H1 (cell line): Measurements from ENCODE around the gene ABHD6. TPM values are rescaled to one million over a fixed set of nuclear protein-coding genes. Genes with fewer than 3 reads are reported as not detected.

Experiments used
- TCF12 ChIP-seq: IDR thresholded peaks from 2 replicates; pipeline ENCODE4 v1.6.1; 2011; ENCODE audit warnings: low read depth, mild to moderate bottlenecking, low read length
- polyA plus RNA-seq, 7 experiments: library from polyadenylated mRNA; depleted of rRNA in 3 of 7; stranded (reverse) in 5 of 7; unstranded in 2 of 7; fragments of >200 nt in 5 of 7; fragments of 200-250 nt in 2 of 7; gene quantifications; 1 replicate in 5 of 7; 2 replicates in 1 of 7; 4 replicates in 1 of 7; pipeline versions ENCODE4 v1.2.1 to v1.2.3, GENCODE V29; 2011 to 2013; ENCODE audit warnings: missing spikeins in 2 of 7, mixed read lengths in 2 of 7
- total RNA-seq: library from RNA; stranded (reverse); fragmentation: NEBNext Ultra II Directional; extraction: Animal tissue kit (Norgen Biotek cat#: 25700); gene quantifications from 2 replicates; pipeline ENCODE4 v1.2.1, GENCODE V29; 2021
- TF ChIP-seq, protein P1 (sequence below): fragments of 300-600 bp; sonication (generic); IDR thresholded peaks from 2 replicates; pipeline ENCODE4 v1.7.1; 2012; ENCODE audit warnings: low read length, moderate library complexity, mild to moderate bottlenecking, inconsistent platforms; ENCODE audit not compliant: insufficient replicate concordance

The ABHD6 gene
- total and polyA plus RNA-seq, 2 of the 8 experiments (the other 6 are each of a cell fraction or from before 2014, with no cell fraction given): 5.9 to 6.6 TPM

DNA sequence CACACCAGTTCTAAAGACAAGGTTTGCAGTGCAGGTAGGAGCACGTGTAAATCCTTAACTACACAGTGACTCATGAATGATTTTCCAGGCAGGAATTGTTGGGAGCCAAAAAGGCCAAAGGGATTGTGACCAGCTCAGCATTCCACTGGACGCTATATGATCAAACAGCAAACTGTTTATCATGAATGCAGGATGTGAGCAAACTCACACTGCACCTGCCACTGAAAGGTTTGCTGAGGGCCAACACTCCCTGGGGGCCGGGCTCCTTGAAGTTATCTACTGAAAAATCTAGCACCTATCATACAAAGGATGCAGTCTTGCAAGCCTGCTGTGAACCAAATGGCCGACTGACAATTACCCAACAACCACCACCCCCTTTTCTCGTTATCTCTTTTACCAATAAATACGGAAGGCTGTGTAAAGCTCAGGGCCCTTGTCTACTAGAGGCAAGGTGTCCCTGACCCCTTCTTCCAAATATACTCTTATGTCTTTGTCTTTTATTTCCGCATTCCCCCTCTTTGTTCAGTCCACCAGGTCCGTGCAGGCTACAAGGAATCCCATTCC lies 15.3 kb upstream of the ABHD6 start (continued):
- TF ChIP-seq, protein P1, sequence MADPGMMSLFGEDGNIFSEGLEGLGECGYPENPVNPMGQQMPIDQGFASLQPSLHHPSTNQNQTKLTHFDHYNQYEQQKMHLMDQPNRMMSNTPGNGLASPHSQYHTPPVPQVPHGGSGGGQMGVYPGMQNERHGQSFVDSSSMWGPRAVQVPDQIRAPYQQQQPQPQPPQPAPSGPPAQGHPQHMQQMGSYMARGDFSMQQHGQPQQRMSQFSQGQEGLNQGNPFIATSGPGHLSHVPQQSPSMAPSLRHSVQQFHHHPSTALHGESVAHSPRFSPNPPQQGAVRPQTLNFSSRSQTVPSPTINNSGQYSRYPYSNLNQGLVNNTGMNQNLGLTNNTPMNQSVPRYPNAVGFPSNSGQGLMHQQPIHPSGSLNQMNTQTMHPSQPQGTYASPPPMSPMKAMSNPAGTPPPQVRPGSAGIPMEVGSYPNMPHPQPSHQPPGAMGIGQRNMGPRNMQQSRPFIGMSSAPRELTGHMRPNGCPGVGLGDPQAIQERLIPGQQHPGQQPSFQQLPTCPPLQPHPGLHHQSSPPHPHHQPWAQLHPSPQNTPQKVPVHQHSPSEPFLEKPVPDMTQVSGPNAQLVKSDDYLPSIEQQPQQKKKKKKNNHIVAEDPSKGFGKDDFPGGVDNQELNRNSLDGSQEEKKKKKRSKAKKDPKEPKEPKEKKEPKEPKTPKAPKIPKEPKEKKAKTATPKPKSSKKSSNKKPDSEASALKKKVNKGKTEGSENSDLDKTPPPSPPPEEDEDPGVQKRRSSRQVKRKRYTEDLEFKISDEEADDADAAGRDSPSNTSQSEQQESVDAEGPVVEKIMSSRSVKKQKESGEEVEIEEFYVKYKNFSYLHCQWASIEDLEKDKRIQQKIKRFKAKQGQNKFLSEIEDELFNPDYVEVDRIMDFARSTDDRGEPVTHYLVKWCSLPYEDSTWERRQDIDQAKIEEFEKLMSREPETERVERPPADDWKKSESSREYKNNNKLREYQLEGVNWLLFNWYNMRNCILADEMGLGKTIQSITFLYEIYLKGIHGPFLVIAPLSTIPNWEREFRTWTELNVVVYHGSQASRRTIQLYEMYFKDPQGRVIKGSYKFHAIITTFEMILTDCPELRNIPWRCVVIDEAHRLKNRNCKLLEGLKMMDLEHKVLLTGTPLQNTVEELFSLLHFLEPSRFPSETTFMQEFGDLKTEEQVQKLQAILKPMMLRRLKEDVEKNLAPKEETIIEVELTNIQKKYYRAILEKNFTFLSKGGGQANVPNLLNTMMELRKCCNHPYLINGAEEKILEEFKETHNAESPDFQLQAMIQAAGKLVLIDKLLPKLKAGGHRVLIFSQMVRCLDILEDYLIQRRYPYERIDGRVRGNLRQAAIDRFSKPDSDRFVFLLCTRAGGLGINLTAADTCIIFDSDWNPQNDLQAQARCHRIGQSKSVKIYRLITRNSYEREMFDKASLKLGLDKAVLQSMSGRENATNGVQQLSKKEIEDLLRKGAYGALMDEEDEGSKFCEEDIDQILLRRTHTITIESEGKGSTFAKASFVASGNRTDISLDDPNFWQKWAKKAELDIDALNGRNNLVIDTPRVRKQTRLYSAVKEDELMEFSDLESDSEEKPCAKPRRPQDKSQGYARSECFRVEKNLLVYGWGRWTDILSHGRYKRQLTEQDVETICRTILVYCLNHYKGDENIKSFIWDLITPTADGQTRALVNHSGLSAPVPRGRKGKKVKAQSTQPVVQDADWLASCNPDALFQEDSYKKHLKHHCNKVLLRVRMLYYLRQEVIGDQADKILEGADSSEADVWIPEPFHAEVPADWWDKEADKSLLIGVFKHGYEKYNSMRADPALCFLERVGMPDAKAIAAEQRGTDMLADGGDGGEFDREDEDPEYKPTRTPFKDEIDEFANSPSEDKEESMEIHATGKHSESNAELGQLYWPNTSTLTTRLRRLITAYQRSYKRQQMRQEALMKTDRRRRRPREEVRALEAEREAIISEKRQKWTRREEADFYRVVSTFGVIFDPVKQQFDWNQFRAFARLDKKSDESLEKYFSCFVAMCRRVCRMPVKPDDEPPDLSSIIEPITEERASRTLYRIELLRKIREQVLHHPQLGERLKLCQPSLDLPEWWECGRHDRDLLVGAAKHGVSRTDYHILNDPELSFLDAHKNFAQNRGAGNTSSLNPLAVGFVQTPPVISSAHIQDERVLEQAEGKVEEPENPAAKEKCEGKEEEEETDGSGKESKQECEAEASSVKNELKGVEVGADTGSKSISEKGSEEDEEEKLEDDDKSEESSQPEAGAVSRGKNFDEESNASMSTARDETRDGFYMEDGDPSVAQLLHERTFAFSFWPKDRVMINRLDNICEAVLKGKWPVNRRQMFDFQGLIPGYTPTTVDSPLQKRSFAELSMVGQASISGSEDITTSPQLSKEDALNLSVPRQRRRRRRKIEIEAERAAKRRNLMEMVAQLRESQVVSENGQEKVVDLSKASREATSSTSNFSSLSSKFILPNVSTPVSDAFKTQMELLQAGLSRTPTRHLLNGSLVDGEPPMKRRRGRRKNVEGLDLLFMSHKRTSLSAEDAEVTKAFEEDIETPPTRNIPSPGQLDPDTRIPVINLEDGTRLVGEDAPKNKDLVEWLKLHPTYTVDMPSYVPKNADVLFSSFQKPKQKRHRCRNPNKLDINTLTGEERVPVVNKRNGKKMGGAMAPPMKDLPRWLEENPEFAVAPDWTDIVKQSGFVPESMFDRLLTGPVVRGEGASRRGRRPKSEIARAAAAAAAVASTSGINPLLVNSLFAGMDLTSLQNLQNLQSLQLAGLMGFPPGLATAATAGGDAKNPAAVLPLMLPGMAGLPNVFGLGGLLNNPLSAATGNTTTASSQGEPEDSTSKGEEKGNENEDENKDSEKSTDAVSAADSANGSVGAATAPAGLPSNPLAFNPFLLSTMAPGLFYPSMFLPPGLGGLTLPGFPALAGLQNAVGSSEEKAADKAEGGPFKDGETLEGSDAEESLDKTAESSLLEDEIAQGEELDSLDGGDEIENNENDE: no peak
- no peak for TF ChIP-seq TCF12
